Mesothelial cell of epicardium (in vitro differentiated cells): ENCODE data around the gene TBC1D13. TPM values are rescaled to one million over a fixed set of nuclear protein-coding genes. Genes with fewer than 3 reads are reported as not detected.

ENCODE experiments used
- DNase-seq, 2 experiments: peaks; one replicate each; pipeline ENCODE4 v3.0.0; 2021; ENCODE audit warnings: low spot score in 2 of 2; ENCODE audit not compliant: unreplicated experiment in 2 of 2
- H3K27ac Mint-ChIP-seq: 2 replicates; pipeline ENCODE4 v1.8.0; 2021; ENCODE audit warnings: mixed read lengths
- H3K27me3 Mint-ChIP-seq: 2 replicates; pipeline ENCODE4 v1.8.0; 2021; ENCODE audit warnings: low read depth, mixed read lengths
- H3K36me3 Mint-ChIP-seq: 2 replicates; pipeline ENCODE4 v1.8.0; 2021; ENCODE audit warnings: mixed read lengths
- H3K4me1 Mint-ChIP-seq: 2 replicates; pipeline ENCODE4 v1.8.0; 2021; ENCODE audit warnings: mixed read lengths
- H3K4me3 Mint-ChIP-seq: 2 replicates; pipeline ENCODE4 v1.8.0; 2021; ENCODE audit warnings: mild to moderate bottlenecking, moderate library complexity, mixed read lengths
- H3K9me3 Mint-ChIP-seq: 2 replicates; pipeline ENCODE4 v1.8.0; 2021; ENCODE audit warnings: mixed read lengths
- total RNA-seq: library from RNA; stranded (reverse); gene quantifications from 3 replicates; pipeline ENCODE4 v1.2.1, GENCODE V29; 2021
- TF ChIP-seq, protein P1 (sequence below): fragments of 200-600 bp; sonication (generic); IDR thresholded peaks from one replicate; pipeline ENCODE4 v1.5.0; 2021; ENCODE audit warnings: antibody characterized with exemption; ENCODE audit not compliant: unreplicated experiment

The TBC1D13 gene
- total RNA-seq, 1 donor from 2014 or later: 37.8 TPM

DNA sequence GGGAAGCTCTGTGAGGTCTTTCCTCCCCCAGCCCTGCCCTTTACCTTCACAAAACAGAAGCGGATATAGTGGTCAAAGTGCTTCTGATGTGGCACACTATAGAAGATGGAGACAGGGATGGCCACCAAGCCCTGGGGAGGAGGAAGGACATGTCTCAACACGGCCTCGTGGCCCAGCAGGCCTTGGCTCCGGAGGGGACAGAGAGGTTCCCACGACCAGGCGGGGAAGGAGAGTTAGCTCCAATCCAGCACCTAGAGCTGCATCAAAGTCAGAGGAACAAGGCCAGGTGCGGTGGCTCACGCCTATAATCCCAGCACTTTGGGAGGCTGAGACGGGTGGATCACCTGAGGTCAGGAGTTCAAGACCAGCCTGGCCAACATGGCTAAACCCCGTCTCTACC lies 46.6 kb downstream of the TBC1D13 start:
- no peak overlapping the region for H3K4me3 Mint-ChIP-seq
- peaks cover 7% of the 10 kb centered on the region for H3K4me1 Mint-ChIP-seq
- no peak for DNase-seq
- TF ChIP-seq, protein P1, sequence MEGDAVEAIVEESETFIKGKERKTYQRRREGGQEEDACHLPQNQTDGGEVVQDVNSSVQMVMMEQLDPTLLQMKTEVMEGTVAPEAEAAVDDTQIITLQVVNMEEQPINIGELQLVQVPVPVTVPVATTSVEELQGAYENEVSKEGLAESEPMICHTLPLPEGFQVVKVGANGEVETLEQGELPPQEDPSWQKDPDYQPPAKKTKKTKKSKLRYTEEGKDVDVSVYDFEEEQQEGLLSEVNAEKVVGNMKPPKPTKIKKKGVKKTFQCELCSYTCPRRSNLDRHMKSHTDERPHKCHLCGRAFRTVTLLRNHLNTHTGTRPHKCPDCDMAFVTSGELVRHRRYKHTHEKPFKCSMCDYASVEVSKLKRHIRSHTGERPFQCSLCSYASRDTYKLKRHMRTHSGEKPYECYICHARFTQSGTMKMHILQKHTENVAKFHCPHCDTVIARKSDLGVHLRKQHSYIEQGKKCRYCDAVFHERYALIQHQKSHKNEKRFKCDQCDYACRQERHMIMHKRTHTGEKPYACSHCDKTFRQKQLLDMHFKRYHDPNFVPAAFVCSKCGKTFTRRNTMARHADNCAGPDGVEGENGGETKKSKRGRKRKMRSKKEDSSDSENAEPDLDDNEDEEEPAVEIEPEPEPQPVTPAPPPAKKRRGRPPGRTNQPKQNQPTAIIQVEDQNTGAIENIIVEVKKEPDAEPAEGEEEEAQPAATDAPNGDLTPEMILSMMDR: no peak
- H3K27ac Mint-ChIP-seq: no peak overlapping the region
- H3K36me3 Mint-ChIP-seq: peaks cover 2% of the 10 kb centered on the region
- no peaks in the 10 kb centered on the region for H3K27me3 Mint-ChIP-seq
- H3K9me3 Mint-ChIP-seq: no peaks in the 10 kb centered on the region

DNA sequence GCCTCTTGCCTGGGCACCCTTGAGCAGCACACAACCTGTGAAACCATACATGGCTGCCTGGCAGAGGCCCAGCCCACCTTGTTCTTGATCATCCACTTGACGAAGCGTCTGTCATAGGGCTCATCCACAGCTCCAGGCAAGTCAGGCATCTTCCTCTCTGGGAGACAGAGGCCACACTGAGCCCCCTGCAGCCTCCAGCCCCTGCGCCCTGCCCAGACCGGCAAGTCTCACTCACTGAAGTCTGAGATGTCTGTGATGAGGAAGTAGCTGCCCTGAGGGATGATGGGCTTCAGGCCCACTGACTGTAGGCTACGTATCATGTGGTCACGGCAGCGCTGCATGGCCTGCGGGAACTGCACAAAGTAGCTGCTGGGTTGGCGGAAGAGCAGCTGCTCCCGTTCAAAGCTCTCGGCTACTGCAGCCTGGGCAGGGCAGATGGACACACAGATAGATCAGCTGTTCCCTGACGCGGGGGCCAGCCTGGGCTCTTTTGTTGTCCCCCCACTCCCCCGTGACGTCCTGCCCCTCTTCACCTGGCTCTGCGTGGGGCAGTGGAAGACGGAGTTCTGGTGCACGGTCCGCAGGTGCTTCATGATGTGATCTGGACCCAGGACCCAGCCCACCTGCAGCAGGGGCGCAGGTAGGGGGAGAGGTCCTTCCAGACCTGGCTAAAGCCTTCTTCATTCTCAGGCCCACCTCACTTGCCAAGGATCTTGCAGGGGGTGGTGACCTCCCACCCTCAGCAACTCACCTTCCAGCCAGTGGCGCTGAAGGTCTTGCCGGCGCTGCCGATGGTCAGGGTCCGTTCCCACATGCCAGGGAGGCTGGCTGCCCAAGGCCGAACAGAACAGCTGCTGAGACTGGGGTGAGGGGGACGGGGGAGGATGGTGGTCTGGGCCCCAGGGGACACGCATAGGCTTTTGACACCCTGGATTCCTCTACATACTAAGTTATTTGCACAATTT lies 48.5 kb downstream of the TBC1D13 start:
- Mint-ChIP-seq H3K4me3 (no peak overlapping the region), H3K27ac (no peak overlapping the region)
- TF ChIP-seq, protein P1: no peak

DNA sequence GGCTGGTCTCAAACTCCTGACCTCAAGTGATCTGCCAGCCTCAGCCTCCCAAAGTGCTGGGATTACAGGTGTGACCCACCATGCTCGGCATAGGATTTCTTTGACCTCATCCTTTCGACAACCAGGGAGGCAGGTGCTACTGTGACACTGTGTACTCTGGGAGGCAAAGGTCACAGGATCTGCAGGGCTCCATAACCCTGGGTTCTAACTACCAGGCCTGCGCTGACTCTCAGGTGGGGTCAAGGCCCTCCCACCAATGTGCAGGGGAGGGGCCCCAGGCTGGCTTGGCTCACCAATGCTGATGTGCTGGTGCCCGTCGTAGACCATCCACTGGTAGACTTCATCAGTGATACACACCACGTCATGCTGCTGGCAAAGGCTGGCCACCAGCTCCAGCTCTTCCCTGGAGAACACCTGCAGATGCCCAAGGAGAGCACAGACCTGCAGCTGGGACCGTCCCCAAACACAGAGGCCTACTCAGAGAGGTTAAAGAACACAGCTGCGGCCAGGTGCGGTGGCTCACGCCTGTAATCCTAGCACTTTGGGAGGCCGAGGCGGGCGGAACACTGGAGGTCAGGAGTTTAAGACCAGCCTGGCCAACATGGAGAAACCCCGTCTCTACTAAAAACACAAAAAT lies 49.6 kb downstream of the TBC1D13 start:
- H3K4me1 Mint-ChIP-seq: no peaks in the 10 kb centered on the region
- no peak overlapping the region for H3K27ac Mint-ChIP-seq
- TF ChIP-seq, protein P1: no peak
- peaks cover 2% of the 10 kb centered on the region for H3K36me3 Mint-ChIP-seq
- no peak for DNase-seq
- H3K27me3 Mint-ChIP-seq: no peaks in the 10 kb centered on the region
- H3K4me3 Mint-ChIP-seq: no peak overlapping the region
- no peaks in the 10 kb centered on the region for H3K9me3 Mint-ChIP-seq

More for the DNA sequence above, 48.5 kb downstream of the TBC1D13 start:
- Mint-ChIP-seq H3K27me3 (no peaks in the 10 kb centered on the region), H3K9me3 (no peaks in the 10 kb centered on the region), H3K36me3 (peaks cover 2% of the 10 kb centered on the region), H3K4me1 (no peaks in the 10 kb centered on the region)
- DNase-seq: no peak

DNA sequence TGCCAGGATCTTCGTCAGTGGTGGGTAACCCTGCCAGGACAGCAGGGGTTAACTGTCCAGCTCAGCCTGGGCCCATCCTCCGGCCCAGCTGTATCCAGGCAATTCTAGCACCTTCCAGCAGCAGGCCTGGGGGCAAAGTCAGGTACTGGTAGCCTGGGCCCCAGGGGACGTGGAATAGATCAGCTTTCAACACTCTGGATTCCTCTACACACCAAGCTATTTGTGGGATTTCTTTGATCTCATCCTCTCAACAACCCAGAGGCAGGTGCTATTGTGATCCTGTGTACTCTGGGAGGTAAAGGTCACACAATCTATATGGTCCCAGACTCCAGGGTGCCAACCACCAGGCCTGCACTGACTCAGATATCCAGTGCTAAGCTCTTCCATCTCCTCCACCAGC lies 51.3 kb downstream of the TBC1D13 start:
- no peaks in the 10 kb centered on the region for H3K4me1 Mint-ChIP-seq
- H3K27me3 Mint-ChIP-seq: no peaks in the 10 kb centered on the region
- H3K36me3 Mint-ChIP-seq: peaks cover 5% of the 10 kb centered on the region
- H3K4me3 Mint-ChIP-seq: no peak overlapping the region
- DNase-seq: no peak
- TF ChIP-seq, protein P1: no peak
- no peak overlapping the region for H3K27ac Mint-ChIP-seq
- H3K9me3 Mint-ChIP-seq: no peaks in the 10 kb centered on the region

DNA sequence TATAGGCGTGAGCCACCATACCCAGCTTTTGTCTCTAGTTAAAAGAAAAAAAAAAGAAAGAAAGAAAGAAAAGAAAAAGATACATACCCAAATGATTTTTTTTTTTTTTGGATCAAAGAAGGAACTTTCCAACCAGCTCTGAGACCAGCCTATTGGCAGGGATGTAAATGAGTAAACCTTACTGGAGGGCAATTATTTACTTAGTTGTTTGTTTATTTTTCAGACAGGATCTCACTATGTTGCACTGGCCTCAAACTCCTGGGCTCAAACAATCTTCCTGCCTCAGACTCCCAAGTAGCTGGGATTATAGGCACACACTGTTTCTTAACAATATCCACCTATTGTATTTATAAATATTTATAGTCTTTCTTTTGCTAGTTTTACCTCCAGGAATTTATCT lies 53.5 kb downstream of the TBC1D13 start:
- Mint-ChIP-seq H3K4me1 (peaks cover 7% of the 10 kb centered on the region), H3K9me3 (no peaks in the 10 kb centered on the region), H3K36me3 (peaks cover 3% of the 10 kb centered on the region), H3K27me3 (no peaks in the 10 kb centered on the region), H3K4me3 (no peak overlapping the region), H3K27ac (no peak overlapping the region)
- TF ChIP-seq, protein P1: no peak
- DNase-seq: no peak
